Fibroblast of the aortic adventitia (primary cell): Measurements from ENCODE around the gene CEMIP. TPM values are rescaled to one million over a fixed set of nuclear protein-coding genes. Genes with fewer than 3 reads are reported as not detected.

Source experiments
- DNase-seq: peaks from one replicate; pipeline ENCODE4 v3.0.0-alpha.2; 2010; ENCODE audit warnings: low read depth
- H3K4me3 ChIP-seq: 2 replicates; pipeline ENCODE4 v1.5.1; 2011; ENCODE audit warnings: low read depth, mild to moderate bottlenecking, control low read depth, low read length, moderate library complexity
- CTCF ChIP-seq: IDR thresholded peaks from 2 replicates; pipeline ENCODE4 v1.5.1; 2011; ENCODE audit warnings: mild to moderate bottlenecking, low read length, control low read depth, inconsistent platforms; ENCODE audit not compliant: insufficient read depth
- total RNA-seq: library from RNA; depleted of rRNA; stranded (reverse); fragments of >200 nt; gene quantifications from 2 replicates; pipeline ENCODE4 v1.2.3, GENCODE V29; 2012; ENCODE audit warnings: low replicate concordance

Gene CEMIP
- total RNA-seq, 1 donor = 225 TPM

GRCh38 chr15:80801891-80802680 lies 22.9 kb downstream of the CEMIP start:
- DNase-seq = no peak
- H3K4me3 ChIP-seq = no peak overlapping the region
- TF ChIP-seq CTCF = no peak

- no peak for TF ChIP-seq CTCF
- no peak overlapping the region for H3K4me3 ChIP-seq
- DNase-seq = no peak
Observed at GRCh38 chr15:80803580-80804525, 24.7 kb downstream of the CEMIP start.

- H3K4me3 ChIP-seq = no peak overlapping the region
- no peak for DNase-seq
- no peak for TF ChIP-seq CTCF
Observed at GRCh38 chr15:80804970-80805495, 25.9 kb downstream of the CEMIP start.

GRCh38 chr15:80811781-80812315 lies 32.7 kb downstream of the CEMIP start:
- no peak for TF ChIP-seq CTCF

GRCh38 chr15:80815106-80815505 lies 35.9 kb downstream of the CEMIP start:
- DNase-seq = no peak
- TF ChIP-seq CTCF = no peak
- H3K4me3 ChIP-seq = no peak overlapping the region

More at GRCh38 chr15:80811781-80812315, 32.7 kb downstream of the CEMIP start:
- no peak for DNase-seq
- H3K4me3 ChIP-seq = no peak overlapping the region

- no peak for DNase-seq
- TF ChIP-seq CTCF = no peak
- H3K4me3 ChIP-seq = no peak overlapping the region
Observed at GRCh38 chr15:80816049-80816653, 37.0 kb downstream of the CEMIP start.
